RWPE1 (cell line): Measurements from ENCODE around the gene LGR4.

Source experiments
- CTCF ChIA-PET: fragments of 350-600 bp; sonication (Branson Sonifier 250); formaldehyde crosslinking; extraction: SDS; loops from one replicate; lab custom pipeline; 2021; lab: Yijun Ruan, JAX
- POLR2A ChIA-PET: fragments of 400-600 bp; formaldehyde crosslinking; extraction: SDS; loops from one replicate; lab custom pipeline; 2020; ENCODE audit warnings: antibody characterized with exemption; ENCODE audit not compliant: low non-redundant PET; lab: Yijun Ruan, JAX
- DNase-seq: peaks from one replicate; pipeline ENCODE4 v3.0.0; 2012; ENCODE audit warnings: low spot score
- H3K27ac ChIP-seq: fragments of 450-650 bp; 2 replicates; pipeline ENCODE4 v1.5.1; 2017
- CTCF ChIP-seq: fragments of 450-650 bp; conservative IDR thresholded peaks from 2 replicates; pipeline ENCODE4 v1.5.1; 2017; ENCODE audit warnings: low read depth, mild to moderate bottlenecking

Gene LGR4

GRCh38 chr11:27477243-27477642 is 4.7 kb upstream of the LGR4 start:
- CTCF ChIA-PET: interaction anchor here (0.6 to 2.4 kb wide), 3 partner anchors 9 to 21 kb away, joined by 4 to 7 read pairs (median 6); no protein-coding TSS in a partner anchor
- POLR2A ChIA-PET: no interaction called here
- no peak for TF ChIP-seq CTCF
- H3K27ac ChIP-seq: no peak overlapping the region
- no peak for DNase-seq

GRCh38 chr11:27475622-27476021 is 3.0 kb upstream of the LGR4 start:
- no peak overlapping the region for H3K27ac ChIP-seq
- ChIA-PET CTCF (interaction anchor here (2.4 kb wide), 1 partner anchor 10 kb away, joined by 7 read pairs; no protein-coding TSS in a partner anchor), POLR2A (no interaction called here)
- DNase-seq: no peak
- TF ChIP-seq CTCF: no peak

- TF ChIP-seq CTCF: no peak
- no peak for DNase-seq
- ChIA-PET CTCF (interaction anchor here (0.9 kb wide), 1 partner anchor 32 kb away, joined by 3 read pairs; no protein-coding TSS in a partner anchor), POLR2A (interaction anchor here (0.5 to 0.7 kb wide), 2 partner anchors 62 to 71 kb away, joined by 4 to 9 read pairs; no protein-coding TSS in a partner anchor)
- peak overlapping the region; percentile 83 for H3K27ac ChIP-seq
Observed at GRCh38 chr11:27473017-27473406, 422 bp upstream of the LGR4 start.

- no peak for TF ChIP-seq CTCF
- POLR2A ChIA-PET: no interaction called here
- peak overlapping the region; percentile 83 for H3K27ac ChIP-seq
- CTCF ChIA-PET: interaction anchor here (1.2 kb wide), 1 partner anchor 288 kb away, joined by 3 read pairs; no protein-coding TSS in a partner anchor
- DNase-seq: no peak
Observed at GRCh38 chr11:27471589-27472397, 797 bp downstream of the LGR4 start.

GRCh38 chr11:27470826-27471588 is 1.6 kb downstream of the LGR4 start:
- no peak for DNase-seq

More at GRCh38 chr11:27470826-27471588, 1.6 kb downstream of the LGR4 start:
- CTCF ChIA-PET: interaction anchor here (1.2 kb wide), 1 partner anchor 287 kb away, joined by 3 read pairs; no protein-coding TSS in a partner anchor
- POLR2A ChIA-PET: no interaction called here
- no peak for TF ChIP-seq CTCF
- peak overlapping the region; percentile 83 for H3K27ac ChIP-seq
